Effector memory CD4-positive, alpha-beta T cell (primary cell): ENCODE data around the gene MYCN.
"Not testable (repeated sequence)": the region's sequence is repeated elsewhere in the genome, so short reads cannot be mapped to it uniquely, and the experiment has no call there.

Experiments used
- DNase-seq, 3 donors: peaks; one replicate each; pipeline ENCODE4 v3.0.0-alpha.2; 2020
- H3K27ac ChIP-seq: 2 replicates; pipeline ENCODE4 v1.7.0; 2013; ENCODE audit warnings: mild to moderate bottlenecking, low read length, moderate library complexity; ENCODE audit not compliant: insufficient read depth, poor library complexity, severe bottlenecking
- H3K27me3 ChIP-seq: replicated peaks from 2 replicates; pipeline ENCODE4 v1.7.0; 2013; ENCODE audit warnings: mild to moderate bottlenecking, low read length; ENCODE audit not compliant: insufficient read depth, control insufficient read depth, poor library complexity, severe bottlenecking
- H3K36me3 ChIP-seq: 2 replicates; pipeline ENCODE4 v1.7.0; 2013; ENCODE audit warnings: mild to moderate bottlenecking, low read length, moderate library complexity; ENCODE audit not compliant: control insufficient read depth, insufficient read depth
- H3K4me1 ChIP-seq: 2 replicates; pipeline ENCODE4 v1.7.0; 2013; ENCODE audit warnings: low read length, mild to moderate bottlenecking; ENCODE audit not compliant: control insufficient read depth, insufficient read depth, poor library complexity, severe bottlenecking
- H3K4me3 ChIP-seq: 2 replicates; pipeline ENCODE4 v1.7.0; 2013; ENCODE audit warnings: low read length, low read depth, mild to moderate bottlenecking; ENCODE audit not compliant: insufficient read depth, poor library complexity, severe bottlenecking
- H3K9me3 ChIP-seq: 2 replicates; pipeline ENCODE4 v1.7.0; 2013; ENCODE audit warnings: mild to moderate bottlenecking, low read length, moderate library complexity; ENCODE audit not compliant: control insufficient read depth

MYCN gene

GRCh38 chr2:15916336-15916735, 24.0 kb upstream of the MYCN start:
- Histone ChIP-seq H3K27ac (no peak overlapping the region), H3K4me1 (no peaks in the 10 kb centered on the region), H3K36me3 (no peaks in the 10 kb centered on the region), H3K9me3 (no peaks in the 10 kb centered on the region), H3K27me3 (no peaks in the 10 kb centered on the region), H3K4me3 (no peak overlapping the region)
- no peak for DNase-seq

- DNase-seq: no peak
- no peaks in the 10 kb centered on the region for H3K27me3 ChIP-seq
- H3K4me3 ChIP-seq: no peak overlapping the region
- H3K27ac ChIP-seq: no peak overlapping the region
- H3K36me3 ChIP-seq: no peaks in the 10 kb centered on the region
- no peaks in the 10 kb centered on the region for H3K4me1 ChIP-seq
- no peaks in the 10 kb centered on the region for H3K9me3 ChIP-seq
These were observed 21.5 kb upstream of the MYCN start for GRCh38 chr2:15918761-15919356.

GRCh38 chr2:15919716-15920434, 20.5 kb upstream of the MYCN start:
- H3K9me3 ChIP-seq: no peaks in the 10 kb centered on the region
- DNase-seq: no peak

GRCh38 chr2:15920696-15921095, 19.7 kb upstream of the MYCN start:
- Histone ChIP-seq H3K4me1 (no peaks in the 10 kb centered on the region), H3K4me3 (no peak overlapping the region), H3K27ac (no peak overlapping the region), H3K27me3 (no peaks in the 10 kb centered on the region), H3K36me3 (no peaks in the 10 kb centered on the region), H3K9me3 (no peaks in the 10 kb centered on the region)
- DNase-seq: no peak

More at GRCh38 chr2:15919716-15920434, 20.5 kb upstream of the MYCN start:
- H3K4me1 ChIP-seq: no peaks in the 10 kb centered on the region
- H3K27ac ChIP-seq: no peak overlapping the region
- H3K36me3 ChIP-seq: no peaks in the 10 kb centered on the region
- no peak overlapping the region for H3K4me3 ChIP-seq
- H3K27me3 ChIP-seq: no peaks in the 10 kb centered on the region

GRCh38 chr2:15923597-15923996, 16.8 kb upstream of the MYCN start:
- no peaks in the 10 kb centered on the region for H3K36me3 ChIP-seq
- no peaks in the 10 kb centered on the region for H3K27me3 ChIP-seq
- no peak for DNase-seq
- H3K4me1 ChIP-seq: no peaks in the 10 kb centered on the region
- no peaks in the 10 kb centered on the region for H3K9me3 ChIP-seq
- no peak overlapping the region for H3K4me3 ChIP-seq
- no peak overlapping the region for H3K27ac ChIP-seq

GRCh38 chr2:15925819-15926218, 14.5 kb upstream of the MYCN start:
- no peaks in the 10 kb centered on the region for H3K4me1 ChIP-seq
- H3K36me3 ChIP-seq: no peaks in the 10 kb centered on the region
- DNase-seq: no peak
- H3K27me3 ChIP-seq: no peaks in the 10 kb centered on the region
- no peak overlapping the region for H3K27ac ChIP-seq
- no peak overlapping the region for H3K4me3 ChIP-seq
- no peaks in the 10 kb centered on the region for H3K9me3 ChIP-seq

GRCh38 chr2:15926252-15926651, 14.1 kb upstream of the MYCN start:
- no peak for DNase-seq
- H3K27ac ChIP-seq: no peak overlapping the region

GRCh38 chr2:15927551-15928218, 12.7 kb upstream of the MYCN start:
- H3K27ac ChIP-seq: no peak overlapping the region
- no peaks in the 10 kb centered on the region for H3K27me3 ChIP-seq
- H3K4me1 ChIP-seq: no peaks in the 10 kb centered on the region
- no peaks in the 10 kb centered on the region for H3K9me3 ChIP-seq
- no peak overlapping the region for H3K4me3 ChIP-seq
- no peak for DNase-seq
- no peaks in the 10 kb centered on the region for H3K36me3 ChIP-seq

More at GRCh38 chr2:15926252-15926651, 14.1 kb upstream of the MYCN start:
- Histone ChIP-seq H3K4me3 (no peak overlapping the region), H3K9me3 (no peaks in the 10 kb centered on the region), H3K36me3 (no peaks in the 10 kb centered on the region), H3K4me1 (no peaks in the 10 kb centered on the region), H3K27me3 (no peaks in the 10 kb centered on the region)

GRCh38 chr2:15929008-15929407, 11.3 kb upstream of the MYCN start:
- H3K9me3 ChIP-seq, H3K27me3 ChIP-seq, H3K27ac ChIP-seq, H3K4me3 ChIP-seq, H3K36me3 ChIP-seq, H3K4me1 ChIP-seq, DNase-seq: not testable (repeated sequence)

- H3K9me3 ChIP-seq: no peaks in the 10 kb centered on the region
- no peaks in the 10 kb centered on the region for H3K36me3 ChIP-seq
- H3K4me1 ChIP-seq: no peaks in the 10 kb centered on the region
- DNase-seq: no peak
- no peaks in the 10 kb centered on the region for H3K27me3 ChIP-seq
- H3K27ac ChIP-seq: no peak overlapping the region
- no peak overlapping the region for H3K4me3 ChIP-seq
These were observed 10.5 kb upstream of the MYCN start for GRCh38 chr2:15929861-15930260.
